Neural cell (in vitro differentiated cells): ENCODE results near the gene TRIOBP. TPM values are rescaled to one million over a fixed set of nuclear protein-coding genes. Genes with fewer than 3 reads are reported as not detected.

ENCODE experiments used
- H2AFZ ChIP-seq: fragments of 200-600, 300-800 bp; sonication (generic), shearing (Covaris generic); 2 replicates; pipeline ENCODE4 v1.6.0; 2014; ENCODE audit warnings: low read depth, mild to moderate bottlenecking, antibody characterized with exemption, low read length, moderate library complexity
- H3F3A ChIP-seq: fragments of 200-600 bp; shearing (Covaris generic); 2 replicates; pipeline ENCODE4 v1.6.1; 2016; ENCODE audit warnings: mild to moderate bottlenecking, moderate library complexity, mixed read lengths, antibody characterized with exemption, low read length; ENCODE audit not compliant: insufficient read depth, poor library complexity, severe bottlenecking
- H3K27ac ChIP-seq: fragments of 200-600, 300-800 bp; sonication (generic), shearing (Covaris generic); 2 replicates; pipeline ENCODE4 v1.5.1; 2014; ENCODE audit warnings: mild to moderate bottlenecking, low read length, moderate library complexity
- H3K27me3 ChIP-seq: fragments of 300-800, 200-600 bp; sonication (generic), shearing (Covaris generic); 2 replicates; pipeline ENCODE4 v1.6.0; 2014; ENCODE audit warnings: mild to moderate bottlenecking, low read depth, low read length, moderate library complexity; ENCODE audit not compliant: insufficient read depth
- H3K36me3 ChIP-seq: fragments of 300-800, 200-600 bp; sonication (generic), shearing (Covaris generic); 2 replicates; pipeline ENCODE4 v1.5.1; 2014; ENCODE audit warnings: mild to moderate bottlenecking, antibody characterized with exemption, low read length, moderate library complexity; ENCODE audit not compliant: insufficient read depth
- H3K4me2 ChIP-seq: fragments of 300-800, 200-600 bp; sonication (generic), shearing (Covaris generic); 2 replicates; pipeline ENCODE4 v1.6.0; 2014; ENCODE audit warnings: mild to moderate bottlenecking, low read length
- H3K4me3 ChIP-seq: fragments of 300-800, 200-600 bp; sonication (generic), shearing (Covaris generic); 2 replicates; pipeline ENCODE4 v1.5.1; 2014; ENCODE audit warnings: mild to moderate bottlenecking, low read length, moderate library complexity
- H3K79me2 ChIP-seq: fragments of 200-600 bp; shearing (Covaris generic); replicated peaks from 2 replicates; pipeline ENCODE4 v1.6.0; 2014; ENCODE audit warnings: mild to moderate bottlenecking, low read length, moderate library complexity; ENCODE audit not compliant: insufficient read depth
- H3K9ac ChIP-seq: fragments of 300-800, 200-600 bp; sonication (generic), shearing (Covaris generic); 2 replicates; pipeline ENCODE4 v1.6.1; 2016; ENCODE audit warnings: mild to moderate bottlenecking, low read length, mixed read lengths
- H3K9me2 ChIP-seq: fragments of 200-600 bp; shearing (Covaris generic); 2 replicates; pipeline ENCODE4 v1.6.1; 2016; ENCODE audit warnings: mild to moderate bottlenecking, low read length, mixed read lengths; ENCODE audit not compliant: insufficient read depth
- H3K9me3 ChIP-seq: fragments of 200-600, 300-800 bp; sonication (generic), shearing (Covaris generic); 2 replicates; pipeline ENCODE4 v1.6.1; 2016; ENCODE audit warnings: mild to moderate bottlenecking, mixed run types, low read length, moderate library complexity, mixed read lengths
- H4K20me1 ChIP-seq: fragments of 200-600 bp; shearing (Covaris generic); 2 replicates; pipeline ENCODE4 v1.6.1; 2016; ENCODE audit warnings: mild to moderate bottlenecking, mixed run types; ENCODE audit not compliant: insufficient read depth
- EP300 ChIP-seq: fragments of 450-650 bp; conservative IDR thresholded peaks from 2 replicates; pipeline ENCODE4 v1.6.1; 2014; ENCODE audit warnings: antibody characterized with exemption, mild to moderate bottlenecking, moderate library complexity; ENCODE audit not compliant: poor library complexity, severe bottlenecking
- EZH2 ChIP-seq: fragments of 200-600, 300-800 bp; shearing (Covaris generic), sonication (generic); IDR thresholded peaks from 2 replicates; pipeline ENCODE4 v1.6.1; 2014; ENCODE audit warnings: antibody characterized with exemption, low read length, borderline replicate concordance, mild to moderate bottlenecking; ENCODE audit not compliant: insufficient read depth, poor library complexity, severe bottlenecking
- MXI1 ChIP-seq: fragments of 450-650 bp; conservative IDR thresholded peaks from 2 replicates; pipeline ENCODE4 v1.6.1; 2014; ENCODE audit warnings: antibody characterized with exemption, mild to moderate bottlenecking; ENCODE audit not compliant: poor library complexity, severe bottlenecking
- POLR2AphosphoS5 ChIP-seq: IDR thresholded peaks from 2 replicates; pipeline ENCODE4 v1.6.1; 2012
- RAD21 ChIP-seq: fragments of 450-650 bp; conservative IDR thresholded peaks from 2 replicates; pipeline ENCODE4 v1.6.1; 2014; ENCODE audit warnings: antibody characterized with exemption, mild to moderate bottlenecking, moderate library complexity
- SMC3 ChIP-seq: fragments of 450-650 bp; conservative IDR thresholded peaks from 2 replicates; pipeline ENCODE4 v1.6.1; 2014; ENCODE audit warnings: antibody characterized with exemption, mild to moderate bottlenecking, moderate library complexity; ENCODE audit not compliant: poor library complexity
- TAF1 ChIP-seq: IDR thresholded peaks from 2 replicates; pipeline ENCODE4 v1.6.1; 2012; ENCODE audit warnings: low read depth
- polyA plus RNA-seq: library from polyadenylated mRNA; depleted of rRNA; stranded (reverse); fragments of >200 nt; gene quantifications from 2 replicates; pipeline ENCODE4 v1.2.3, GENCODE V29; 2014
- TF ChIP-seq, protein P1 (sequence below): IDR thresholded peaks from 2 replicates; pipeline ENCODE4 v1.6.1; 2012; ENCODE audit warnings: borderline replicate concordance
- TF ChIP-seq, protein P2 (sequence below): fragments of 450-650 bp; IDR thresholded peaks from 2 replicates; pipeline ENCODE4 v1.5.1; 2014; ENCODE audit warnings: antibody characterized with exemption, mild to moderate bottlenecking, moderate library complexity; ENCODE audit not compliant: poor library complexity, severe bottlenecking

Gene TRIOBP
- polyA plus RNA-seq, 1 donor from 2014 or later: 16.2 TPM

DNA sequence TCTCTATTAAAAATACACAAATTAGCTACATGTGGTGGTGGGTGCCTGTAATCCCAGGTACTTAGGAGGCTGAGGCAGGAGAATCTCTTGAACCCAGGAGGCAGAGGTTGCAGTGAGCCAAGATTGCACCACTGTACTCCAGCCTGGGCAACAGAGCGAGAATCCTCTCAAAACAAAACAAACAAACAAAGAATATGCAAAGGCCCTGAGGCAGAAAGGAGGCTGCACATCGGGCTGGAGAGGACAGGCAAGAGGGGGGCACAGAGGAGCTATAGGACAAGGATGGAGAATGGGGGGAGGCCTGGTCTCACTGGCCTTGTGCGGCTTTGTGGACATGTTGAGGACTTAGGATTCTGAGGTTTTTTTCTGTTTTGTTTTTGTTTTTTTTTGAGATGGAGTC, 8.4 kb downstream of the TRIOBP start:
- no peak overlapping the region for H3K4me2 ChIP-seq
- H4K20me1 ChIP-seq: no peaks in the 10 kb centered on the region
- no peak overlapping the region for H3K4me3 ChIP-seq
- H3K27me3 ChIP-seq: no peaks in the 10 kb centered on the region
- H2AFZ ChIP-seq: no peak overlapping the region
- TF ChIP-seq, protein P1, sequence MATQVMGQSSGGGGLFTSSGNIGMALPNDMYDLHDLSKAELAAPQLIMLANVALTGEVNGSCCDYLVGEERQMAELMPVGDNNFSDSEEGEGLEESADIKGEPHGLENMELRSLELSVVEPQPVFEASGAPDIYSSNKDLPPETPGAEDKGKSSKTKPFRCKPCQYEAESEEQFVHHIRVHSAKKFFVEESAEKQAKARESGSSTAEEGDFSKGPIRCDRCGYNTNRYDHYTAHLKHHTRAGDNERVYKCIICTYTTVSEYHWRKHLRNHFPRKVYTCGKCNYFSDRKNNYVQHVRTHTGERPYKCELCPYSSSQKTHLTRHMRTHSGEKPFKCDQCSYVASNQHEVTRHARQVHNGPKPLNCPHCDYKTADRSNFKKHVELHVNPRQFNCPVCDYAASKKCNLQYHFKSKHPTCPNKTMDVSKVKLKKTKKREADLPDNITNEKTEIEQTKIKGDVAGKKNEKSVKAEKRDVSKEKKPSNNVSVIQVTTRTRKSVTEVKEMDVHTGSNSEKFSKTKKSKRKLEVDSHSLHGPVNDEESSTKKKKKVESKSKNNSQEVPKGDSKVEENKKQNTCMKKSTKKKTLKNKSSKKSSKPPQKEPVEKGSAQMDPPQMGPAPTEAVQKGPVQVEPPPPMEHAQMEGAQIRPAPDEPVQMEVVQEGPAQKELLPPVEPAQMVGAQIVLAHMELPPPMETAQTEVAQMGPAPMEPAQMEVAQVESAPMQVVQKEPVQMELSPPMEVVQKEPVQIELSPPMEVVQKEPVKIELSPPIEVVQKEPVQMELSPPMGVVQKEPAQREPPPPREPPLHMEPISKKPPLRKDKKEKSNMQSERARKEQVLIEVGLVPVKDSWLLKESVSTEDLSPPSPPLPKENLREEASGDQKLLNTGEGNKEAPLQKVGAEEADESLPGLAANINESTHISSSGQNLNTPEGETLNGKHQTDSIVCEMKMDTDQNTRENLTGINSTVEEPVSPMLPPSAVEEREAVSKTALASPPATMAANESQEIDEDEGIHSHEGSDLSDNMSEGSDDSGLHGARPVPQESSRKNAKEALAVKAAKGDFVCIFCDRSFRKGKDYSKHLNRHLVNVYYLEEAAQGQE: no peak
- TF ChIP-seq TAF1: no peak
- no peak for TF ChIP-seq SMC3
- no peak for TF ChIP-seq RAD21
- TF ChIP-seq EP300: no peak
- TF ChIP-seq MXI1: no peak
- no peak for TF ChIP-seq EZH2
- TF ChIP-seq, protein P2, sequence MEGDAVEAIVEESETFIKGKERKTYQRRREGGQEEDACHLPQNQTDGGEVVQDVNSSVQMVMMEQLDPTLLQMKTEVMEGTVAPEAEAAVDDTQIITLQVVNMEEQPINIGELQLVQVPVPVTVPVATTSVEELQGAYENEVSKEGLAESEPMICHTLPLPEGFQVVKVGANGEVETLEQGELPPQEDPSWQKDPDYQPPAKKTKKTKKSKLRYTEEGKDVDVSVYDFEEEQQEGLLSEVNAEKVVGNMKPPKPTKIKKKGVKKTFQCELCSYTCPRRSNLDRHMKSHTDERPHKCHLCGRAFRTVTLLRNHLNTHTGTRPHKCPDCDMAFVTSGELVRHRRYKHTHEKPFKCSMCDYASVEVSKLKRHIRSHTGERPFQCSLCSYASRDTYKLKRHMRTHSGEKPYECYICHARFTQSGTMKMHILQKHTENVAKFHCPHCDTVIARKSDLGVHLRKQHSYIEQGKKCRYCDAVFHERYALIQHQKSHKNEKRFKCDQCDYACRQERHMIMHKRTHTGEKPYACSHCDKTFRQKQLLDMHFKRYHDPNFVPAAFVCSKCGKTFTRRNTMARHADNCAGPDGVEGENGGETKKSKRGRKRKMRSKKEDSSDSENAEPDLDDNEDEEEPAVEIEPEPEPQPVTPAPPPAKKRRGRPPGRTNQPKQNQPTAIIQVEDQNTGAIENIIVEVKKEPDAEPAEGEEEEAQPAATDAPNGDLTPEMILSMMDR: no peak
- H3K9ac ChIP-seq: no peak overlapping the region
- H3K9me2 ChIP-seq: no peaks in the 10 kb centered on the region
- no peaks in the 10 kb centered on the region for H3K36me3 ChIP-seq
- H3K79me2 ChIP-seq: no peaks in the 10 kb centered on the region
- no peaks in the 10 kb centered on the region for H3K9me3 ChIP-seq
- no peaks in the 10 kb centered on the region for H3F3A ChIP-seq
- H3K27ac ChIP-seq: no peak overlapping the region

DNA sequence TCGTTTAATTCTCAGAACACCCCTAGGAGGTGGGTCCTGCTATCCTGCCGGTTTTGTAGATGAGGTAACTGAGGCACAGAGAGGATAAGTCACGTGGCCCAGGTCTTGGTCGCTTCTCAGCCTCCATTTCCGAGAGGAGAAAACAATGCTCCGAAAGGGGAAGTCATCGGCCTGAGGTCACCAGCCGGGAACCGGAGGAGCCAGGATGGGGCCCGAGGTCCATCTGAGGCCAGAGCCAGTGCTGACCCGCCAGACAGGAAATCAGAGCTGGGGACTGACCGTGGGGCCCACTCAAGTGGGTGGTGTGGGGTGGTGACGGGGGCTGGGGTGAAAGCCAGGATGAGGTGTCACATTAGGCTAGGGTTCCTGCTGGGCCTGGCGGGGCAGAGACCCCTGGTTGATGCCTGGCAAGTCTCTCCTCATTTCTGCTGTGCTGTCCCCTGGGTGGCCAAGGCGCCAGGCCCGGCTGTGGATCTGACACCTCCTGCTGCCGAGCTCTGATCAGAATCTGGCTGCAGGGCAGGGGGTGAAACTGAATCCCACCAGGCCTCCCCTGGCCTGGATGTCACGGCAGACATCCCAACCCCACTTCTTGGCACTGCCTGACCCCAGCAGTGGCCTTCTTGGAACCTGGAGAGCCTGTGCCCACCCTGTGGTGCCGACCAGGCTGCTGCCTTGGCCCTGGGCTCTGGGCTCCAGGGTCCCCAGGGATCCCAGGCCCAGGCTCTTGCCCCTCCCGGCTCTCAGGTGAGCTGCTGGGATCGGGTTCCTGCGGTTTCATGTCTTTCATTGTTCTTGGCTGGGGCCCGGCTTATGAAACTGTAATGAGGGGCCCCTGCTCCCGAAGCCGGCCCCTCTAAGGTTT, 12.0 kb downstream of the TRIOBP start:
- H3K27ac ChIP-seq: no peak overlapping the region
- no peak overlapping the region for H3K4me2 ChIP-seq
- no peak for TF ChIP-seq EZH2
- TF ChIP-seq SMC3: no peak
- TF ChIP-seq POLR2AphosphoS5: no peak
- TF ChIP-seq TAF1: no peak
- TF ChIP-seq RAD21: no peak
- TF ChIP-seq EP300: no peak
- TF ChIP-seq, protein P1: no peak
- TF ChIP-seq, protein P2: no peak
- no peak for TF ChIP-seq MXI1
- no peaks in the 10 kb centered on the region for H3K79me2 ChIP-seq
- no peaks in the 10 kb centered on the region for H4K20me1 ChIP-seq
- H3F3A ChIP-seq: no peaks in the 10 kb centered on the region
- no peaks in the 10 kb centered on the region for H3K27me3 ChIP-seq
- no peaks in the 10 kb centered on the region for H3K36me3 ChIP-seq
- H3K9me2 ChIP-seq: no peaks in the 10 kb centered on the region
- no peak overlapping the region for H2AFZ ChIP-seq
- H3K4me3 ChIP-seq: no peak overlapping the region
- H3K9ac ChIP-seq: no peak overlapping the region
- H3K9me3 ChIP-seq: no peaks in the 10 kb centered on the region
